Spleen (tissue), 7 donors: ENCODE results near the gene PMVK.

Experiments used
- CTCF ChIP-seq, 11 experiments: fragments of 200-600 bp in 7 of 11; fragments of 450-650 bp in 4 of 11; sonication (generic) in 4 of 11; IDR thresholded peaks in 8 of 11; conservative IDR thresholded peaks in 3 of 11; 1 replicate in 7 of 11; 2 replicates in 4 of 11; pipeline versions ENCODE4 v1.4.0 to v1.8.0; 2016 to 2021; ENCODE audit warnings: antibody characterized with exemption in 11 of 11, inconsistent platforms in 4 of 11, mild to moderate bottlenecking in 1 of 11
- POLR2A ChIP-seq, 3 donors: fragments of 450-650 bp; IDR thresholded peaks; one replicate each; pipeline ENCODE4 v1.5.1; 2017; ENCODE audit warnings: antibody characterized with exemption in 3 of 3, mild to moderate bottlenecking in 1 of 3
- donor health status: DM: no; HTN: no; CAD: no; lungs with moderate emphysema.
- donor health status: DM: no; HTN: no; CAD: no.
- donor health status: DM: no; HTN: no; CAD: no.

GRCh38 chr1:154876842-154877369, 59.6 kb downstream of the PMVK start:
- no peak for TF ChIP-seq CTCF (IDR thresholded peaks at IDR 0.05 in 8 of 11, conservative IDR thresholded peaks at IDR 0.05 in 3 of 11)
- TF ChIP-seq POLR2A (IDR thresholded peaks at IDR 0.05) = no peak
